B cell (primary cell): ENCODE data around the gene MGMT. TPM values are rescaled to one million over a fixed set of nuclear protein-coding genes. Genes with fewer than 3 reads are reported as not detected.

Experiments used
- ATAC-seq: fragments of 200-7000 bp; cut with Tn5 transposase; one replicate; pipeline ENCODE4 v1.10.0; 2021; ENCODE audit warnings: low read depth, mild to moderate bottlenecking, moderate number of reproducible peaks, moderate library complexity
- CTCF ChIA-PET: fragments of 350-600 bp; sonication (Branson Sonifier 250); formaldehyde crosslinking; loops from one replicate; lab custom pipeline; 2021; ENCODE audit warnings: antibody characterized with exemption, inconsistent platforms; lab: Charles Lee
- POLR2A ChIA-PET: fragments of 350-600 bp; sonication (Branson Sonifier 250); formaldehyde crosslinking; loops from one replicate; lab custom pipeline; 2021; ENCODE audit warnings: antibody characterized with exemption; lab: Charles Lee
- DNase-seq: peaks from one replicate; pipeline ENCODE4 v3.0.0; 2013
- H2AFZ ChIP-seq: 2 replicates; pipeline ENCODE4 v1.6.1; 2012; ENCODE audit warnings: mild to moderate bottlenecking, low read depth, low read length; ENCODE audit not compliant: insufficient read depth, poor library complexity, severe bottlenecking
- H3K27ac ChIP-seq, 2 donors: 1 replicate in 1 of 2; 2 replicates in 1 of 2; pipeline ENCODE4 v1.5.1; 2012 to 2013; ENCODE audit warnings: low read length in 2 of 2, mild to moderate bottlenecking in 2 of 2, moderate library complexity in 1 of 2
- H3K27me3 ChIP-seq, 4 experiments: fragments of 200-600 bp in 1 of 4; sonication (generic) in 1 of 4; replicated peaks in 1 of 4; 1 replicate in 2 of 4; 2 replicates in 2 of 4; pipeline versions ENCODE4 v1.6.1 to v1.7.0; 2013 to 2016; ENCODE audit warnings: low read length in 3 of 4, mild to moderate bottlenecking in 2 of 4, mixed read lengths in 1 of 4, moderate library complexity in 1 of 4; ENCODE audit not compliant: insufficient read depth in 4 of 4, control insufficient read depth in 3 of 4; ENCODE audit errors: control extremely low read depth in 1 of 4
- H3K36me3 ChIP-seq, 2 experiments: replicated peaks in 1 of 2; 1 replicate in 1 of 2; 2 replicates in 1 of 2; pipeline versions ENCODE4 v1.6.1 to v1.7.1; 2013; ENCODE audit warnings: low read length in 1 of 2; ENCODE audit not compliant: insufficient read depth in 2 of 2, control insufficient read depth in 1 of 2; ENCODE audit errors: control extremely low read depth in 1 of 2, extremely low read depth in 1 of 2
- H3K4me1 ChIP-seq, 2 donors: fragments of 200-600 bp in 1 of 2; sonication (generic) in 1 of 2; 1 replicate in 1 of 2; 2 replicates in 1 of 2; pipeline versions ENCODE4 v1.5.1 to v1.6.1; 2013 to 2017; ENCODE audit warnings: low read length in 2 of 2; ENCODE audit not compliant: control insufficient read depth in 2 of 2, insufficient read depth in 2 of 2
- H3K4me2 ChIP-seq: replicated peaks from 2 replicates; pipeline ENCODE3; 2012; ENCODE audit warnings: mild to moderate bottlenecking, low read depth, low read length; ENCODE audit not compliant: poor library complexity, severe bottlenecking
- H3K4me3 ChIP-seq, 5 experiments: fragments of 200-600 bp in 1 of 5; sonication (generic) in 1 of 5; 1 replicate in 3 of 5; 2 replicates in 2 of 5; pipeline versions ENCODE4 v1.5.1 to v1.7.0; 2011 to 2016; ENCODE audit warnings: low read length in 4 of 5, mild to moderate bottlenecking in 4 of 5, low read depth in 2 of 5, control low read depth in 1 of 5, moderate library complexity in 1 of 5; ENCODE audit not compliant: insufficient read depth in 1 of 5; ENCODE audit errors: control extremely low read depth in 1 of 5, extremely low read depth in 1 of 5
- H3K79me2 ChIP-seq: fragments of 200-600 bp; sonication (generic); one replicate; pipeline ENCODE4 v1.6.0; 2016; ENCODE audit warnings: low read length; ENCODE audit not compliant: control insufficient read depth, insufficient read depth
- H3K9ac ChIP-seq: fragments of 200-600 bp; sonication (generic); 2 replicates; pipeline ENCODE4 v1.6.1; 2017; ENCODE audit warnings: mild to moderate bottlenecking, low read length, moderate library complexity
- H3K9me3 ChIP-seq, 3 donors: one replicate each; pipeline versions ENCODE4 v1.6.1 to v1.7.1; 2013; ENCODE audit warnings: low read length in 2 of 3; ENCODE audit not compliant: control insufficient read depth in 2 of 3, insufficient read depth in 1 of 3; ENCODE audit errors: control extremely low read depth in 1 of 3
- H4K20me1 ChIP-seq: 2 replicates; pipeline ENCODE4 v1.6.0; 2012; ENCODE audit warnings: mild to moderate bottlenecking, low read length; ENCODE audit not compliant: insufficient read depth, control insufficient read depth, poor library complexity, severe bottlenecking
- H3K27ac Mint-ChIP-seq: one replicate; pipeline ENCODE4 v1.8.0; 2021; ENCODE audit warnings: mixed read lengths
- H3K27me3 Mint-ChIP-seq: one replicate; pipeline ENCODE4 v1.8.0; 2021; ENCODE audit warnings: mixed read lengths
- H3K4me1 Mint-ChIP-seq: one replicate; pipeline ENCODE4 v1.8.0; 2021; ENCODE audit warnings: mixed read lengths
- H3K4me3 Mint-ChIP-seq: one replicate; pipeline ENCODE4 v1.8.0; 2021; ENCODE audit warnings: mixed read lengths
- H3K9me3 Mint-ChIP-seq: one replicate; pipeline ENCODE4 v1.8.0; 2022; ENCODE audit warnings: mixed read lengths; ENCODE audit not compliant: insufficient read depth
- CTCF ChIP-seq: fragments of 200-600 bp; IDR thresholded peaks from one replicate; pipeline ENCODE4 v1.8.0; 2022; ENCODE audit warnings: antibody characterized with exemption, mild to moderate bottlenecking
- EZH2 ChIP-seq: IDR thresholded peaks from 2 replicates; pipeline ENCODE4 v1.6.1; 2012; ENCODE audit warnings: borderline replicate concordance, low read depth, mild to moderate bottlenecking, moderate library complexity, low read length; ENCODE audit not compliant: insufficient read depth, poor library complexity, severe bottlenecking
- WGBS: methylation state at CpG from one replicate; pipeline ENCODE4 v1.1.5; 2013; ENCODE audit warnings: missing lambda C conversion rate; ENCODE audit not compliant: insufficient coverage; 5-methylcytosine and 5-hydroxymethylcytosine counted together
- intact Hi-C: fragments of 100-400 bp; cut with micrococcal nuclease; formaldehyde crosslinking; loops from one replicate; pipeline ENCODE4 v1.10.0; 2022
- polyA plus RNA-seq: library from polyadenylated mRNA; depleted of rRNA; stranded (reverse); fragments of >200 nt; gene quantifications from 2 replicates; pipeline ENCODE4 v1.2.3, GENCODE V29; 2012
- total RNA-seq, 2 donors: library from RNA; stranded (reverse); fragments of 120-200 nt in 1 of 2; gene quantifications; 1 replicate in 1 of 2; 2 replicates in 1 of 2; pipeline versions ENCODE4 v1.2.3 to v1.2.4, GENCODE V29; 2013 to 2022

MGMT gene
- total and polyA plus RNA-seq, 2 donors (not counting 1 experiment from before 2014, with no cell fraction given) = 16.6 to 87.7 TPM

GRCh38 chr10:129681856-129682255, 214.8 kb downstream of the MGMT start:
- Mint-ChIP-seq H3K4me3 (no peak overlapping the region), H3K9me3 (no peaks in the 10 kb centered on the region), H3K4me1 (no peaks in the 10 kb centered on the region), H3K27ac (no peak overlapping the region), H3K27me3 (no peaks in the 10 kb centered on the region)
- no peak for DNase-seq
- POLR2A ChIA-PET = interaction anchor here (0.6 kb wide), 1 partner anchor 104 kb away, joined by 3 read pairs; no protein-coding TSS in a partner anchor
- Histone ChIP-seq H3K9me3 (peaks cover 0 to 6% (median 0%) of the 10 kb centered on the region in 3 donors), H4K20me1 (no peaks in the 10 kb centered on the region), H3K79me2 (no peaks in the 10 kb centered on the region), H3K4me3 (no peak overlapping the region), H3K9ac (no peak overlapping the region), H3K36me3 (no peaks in the 10 kb centered on the region), H3K27ac (no peak overlapping the region), H3K27me3 (no peaks in the 10 kb centered on the region), H3K4me2 (no peak overlapping the region), H3K4me1 (no peaks in the 10 kb centered on the region), H2AFZ (no peak overlapping the region)
- CTCF ChIA-PET = no interaction called here
- 71% methylated on average over 5 of the region's 5 CpGs for WGBS
- intact Hi-C loops = no loop called here
- no peak for ATAC-seq
- TF ChIP-seq EZH2 (no peak), CTCF (no peak)

GRCh38 chr10:129683519-129683918, 216.5 kb downstream of the MGMT start:
- H3K4me2 ChIP-seq = no peak overlapping the region
- H3K4me1 ChIP-seq = no peaks in the 10 kb centered on the region
- Mint-ChIP-seq H3K27ac (no peak overlapping the region), H3K9me3 (no peaks in the 10 kb centered on the region), H3K27me3 (no peaks in the 10 kb centered on the region), H3K4me3 (no peak overlapping the region), H3K4me1 (no peaks in the 10 kb centered on the region)
- H3K4me3 ChIP-seq = no peak overlapping the region
- H3K36me3 ChIP-seq = no peaks in the 10 kb centered on the region
- no peaks in the 10 kb centered on the region for H3K27me3 ChIP-seq
- peaks cover 0 to 7% (median 0%) of the 10 kb centered on the region in 3 donors for H3K9me3 ChIP-seq
- CTCF ChIA-PET = no interaction called here
- WGBS = no CpG with 5 or more reads among the region's 1 CpG
- POLR2A ChIA-PET = no interaction called here
- no peak overlapping the region for H2AFZ ChIP-seq
- DNase-seq (no peak), ATAC-seq (no peak)
- no peaks in the 10 kb centered on the region for H3K79me2 ChIP-seq
- H3K9ac ChIP-seq = no peak overlapping the region
- intact Hi-C loops = no loop called here
- no peak overlapping the region for H3K27ac ChIP-seq
- TF ChIP-seq EZH2 (no peak), CTCF (no peak)
- no peaks in the 10 kb centered on the region for H4K20me1 ChIP-seq
